Retinal pigment epithelial cell (primary cell): ENCODE data around the gene SLC2A2.

Experiments used
- DNase-seq: peaks from one replicate; pipeline ENCODE4 v3.0.0-alpha.2; 2010; ENCODE audit warnings: low read depth
- H3K4me3 ChIP-seq: 2 replicates; pipeline ENCODE4 v1.5.1; 2011; ENCODE audit warnings: mild to moderate bottlenecking, low read length, control low read depth, moderate library complexity
- CTCF ChIP-seq: conservative IDR thresholded peaks from 2 replicates; pipeline ENCODE4 v1.5.1; 2011; ENCODE audit warnings: low read depth, low read length, control low read depth, inconsistent platforms

The SLC2A2 gene

GRCh38 chr3:171028779-171029232 lies 2.3 kb upstream of the SLC2A2 start:
- no peak for TF ChIP-seq CTCF
- H3K4me3 ChIP-seq, result peak overlapping the region; percentile 52

GRCh38 chr3:171028025-171028778 lies 1.7 kb upstream of the SLC2A2 start:
- peak overlapping the region; percentile 52 for H3K4me3 ChIP-seq
- no peak for TF ChIP-seq CTCF

More at GRCh38 chr3:171028779-171029232, 2.3 kb upstream of the SLC2A2 start:
- DNase-seq, result peak; percentile 71

GRCh38 chr3:171023566-171023965 lies 3.0 kb downstream of the SLC2A2 start:
- no peak for DNase-seq
- no peak overlapping the region for H3K4me3 ChIP-seq
- TF ChIP-seq CTCF, result no peak

More at GRCh38 chr3:171028025-171028778, 1.7 kb upstream of the SLC2A2 start:
- DNase-seq, result peak; percentile 76

- no peak for DNase-seq
- no peak for TF ChIP-seq CTCF
- no peak overlapping the region for H3K4me3 ChIP-seq
Observed at GRCh38 chr3:171021377-171021776, 5.1 kb downstream of the SLC2A2 start.

GRCh38 chr3:171018156-171018935 lies 8.2 kb downstream of the SLC2A2 start:
- DNase-seq, result no peak
- TF ChIP-seq CTCF, result peak; percentile 56

GRCh38 chr3:171013822-171014748 lies 12.4 kb downstream of the SLC2A2 start:
- DNase-seq, result no peak
- TF ChIP-seq CTCF, result no peak

More at GRCh38 chr3:171018156-171018935, 8.2 kb downstream of the SLC2A2 start:
- no peak overlapping the region for H3K4me3 ChIP-seq

More at GRCh38 chr3:171013822-171014748, 12.4 kb downstream of the SLC2A2 start:
- H3K4me3 ChIP-seq, result no peak overlapping the region
